ENCODE results near the gene KIAA1217. TPM values are rescaled to one million over a fixed set of nuclear protein-coding genes. Genes with fewer than 3 reads are reported as not detected.

Gene KIAA1217
- total and polyA plus RNA-seq, 9 of the 15 experiments (the other 6 are each of a cell fraction or from before 2014, with no cell fraction given) = 0.04 TPM; not detected in 8

DNA sequence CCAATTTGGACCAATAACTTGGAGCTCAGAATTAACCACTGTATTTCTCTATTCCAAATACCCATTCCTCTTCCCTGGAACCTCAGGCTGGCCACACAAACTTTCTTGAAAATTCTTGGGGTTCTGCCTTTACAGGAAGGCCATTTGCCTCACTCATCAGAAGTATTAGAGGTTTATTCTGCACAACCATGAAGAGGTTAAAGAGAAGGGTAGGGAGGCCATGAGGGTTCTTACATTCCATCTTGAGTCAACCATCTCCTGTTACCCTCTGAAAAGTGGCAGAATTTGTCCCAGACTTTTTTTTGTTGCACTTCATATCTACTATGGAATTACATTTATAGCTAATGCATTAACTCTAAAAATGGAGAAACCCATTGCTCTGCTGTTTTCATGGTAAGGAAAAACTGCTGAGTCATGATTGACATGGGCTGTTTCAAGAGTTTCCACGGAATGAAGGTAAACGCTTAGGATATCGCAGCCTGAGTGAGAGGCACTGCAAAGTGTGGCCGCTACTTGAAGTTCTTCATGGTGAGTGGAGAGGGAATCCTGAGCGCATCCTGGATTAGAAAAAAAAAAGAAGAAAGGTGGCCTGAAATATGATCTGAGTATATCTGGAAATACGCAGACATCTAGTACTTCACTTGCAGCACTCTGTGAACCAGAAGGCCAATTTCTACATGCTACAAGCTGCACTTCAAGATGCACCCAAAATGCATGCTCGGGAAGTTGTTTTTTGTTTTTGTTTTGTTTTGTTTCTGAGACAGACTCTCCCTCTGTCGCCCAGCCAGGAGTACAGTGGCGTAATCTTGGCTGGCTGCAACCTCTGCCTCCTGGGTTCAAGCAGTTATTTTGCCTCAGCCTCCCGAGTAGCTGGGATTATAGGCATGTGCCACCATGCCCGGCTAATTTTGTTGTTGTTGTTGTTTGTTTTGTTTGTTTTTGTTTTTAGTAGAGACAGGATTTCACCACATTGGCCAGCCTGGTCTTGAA, 83.7 kb downstream of the KIAA1217 start (continued):
- TF ChIP-seq, protein P1, sequence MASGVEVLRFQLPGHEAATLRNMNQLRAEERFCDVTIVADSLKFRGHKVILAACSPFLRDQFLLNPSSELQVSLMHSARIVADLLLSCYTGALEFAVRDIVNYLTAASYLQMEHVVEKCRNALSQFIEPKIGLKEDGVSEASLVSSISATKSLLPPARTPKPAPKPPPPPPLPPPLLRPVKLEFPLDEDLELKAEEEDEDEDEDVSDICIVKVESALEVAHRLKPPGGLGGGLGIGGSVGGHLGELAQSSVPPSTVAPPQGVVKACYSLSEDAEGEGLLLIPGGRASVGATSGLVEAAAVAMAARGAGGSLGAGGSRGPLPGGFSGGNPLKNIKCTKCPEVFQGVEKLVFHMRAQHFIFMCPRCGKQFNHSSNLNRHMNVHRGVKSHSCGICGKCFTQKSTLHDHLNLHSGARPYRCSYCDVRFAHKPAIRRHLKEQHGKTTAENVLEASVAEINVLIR (CRISPR knock-in tag; IDR thresholded peaks at IDR 0.05) = no peak
- TF ChIP-seq MAFG (tag; conservative IDR thresholded peaks at IDR 0.05) (peak; percentile 97), NFE2L1 (tag; IDR thresholded peaks at IDR 0.05; ENCODE audit: borderline replicate concordance, low read depth) (peak; percentile 86), ZNF316 (IDR thresholded peaks at IDR 0.05) (peak; percentile 96), CBX3 (IDR thresholded peaks at IDR 0.05; ENCODE audit: borderline replicate concordance in 1 of 2, low read length in 2 of 2) (no peak), MIER1 (IDR thresholded peaks at IDR 0.05; ENCODE audit: low read depth) (peak; percentile 79; the same call in 1 of the 2 replicates), ZNF766 (CRISPR knock-in tag; conservative IDR thresholded peaks at IDR 0.05) (peak; percentile 96), ZNF445 (CRISPR knock-in tag; IDR thresholded peaks at IDR 0.05; ENCODE audit: low read depth) (no peak), C11orf30 (IDR thresholded peaks at IDR 0.05; ENCODE audit: low read depth) (peak; percentile 88), MAFK (IDR thresholded peaks at IDR 0.05; ENCODE audit: low read length) (peak; percentile 95), U2AF2 (optimal IDR thresholded peaks at IDR 0.05; ENCODE audit: low read depth, low read length) (no peak)
- TF ChIP-seq, protein P2, sequence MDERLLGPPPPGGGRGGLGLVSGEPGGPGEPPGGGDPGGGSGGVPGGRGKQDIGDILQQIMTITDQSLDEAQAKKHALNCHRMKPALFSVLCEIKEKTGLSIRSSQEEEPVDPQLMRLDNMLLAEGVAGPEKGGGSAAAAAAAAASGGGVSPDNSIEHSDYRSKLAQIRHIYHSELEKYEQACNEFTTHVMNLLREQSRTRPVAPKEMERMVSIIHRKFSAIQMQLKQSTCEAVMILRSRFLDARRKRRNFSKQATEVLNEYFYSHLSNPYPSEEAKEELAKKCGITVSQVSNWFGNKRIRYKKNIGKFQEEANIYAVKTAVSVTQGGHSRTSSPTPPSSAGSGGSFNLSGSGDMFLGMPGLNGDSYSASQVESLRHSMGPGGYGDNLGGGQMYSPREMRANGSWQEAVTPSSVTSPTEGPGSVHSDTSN (CRISPR knock-in tag; IDR thresholded peaks at IDR 0.05; ENCODE audit: low read depth) = 0 out of 2 replicates have a peak, but pooled peaks have one; percentile 36
- TF ChIP-seq, protein P2 (tag; conservative IDR thresholded peaks at IDR 0.05; ENCODE audit: low read depth) = peak; percentile 79
- TF ChIP-seq, protein P3, sequence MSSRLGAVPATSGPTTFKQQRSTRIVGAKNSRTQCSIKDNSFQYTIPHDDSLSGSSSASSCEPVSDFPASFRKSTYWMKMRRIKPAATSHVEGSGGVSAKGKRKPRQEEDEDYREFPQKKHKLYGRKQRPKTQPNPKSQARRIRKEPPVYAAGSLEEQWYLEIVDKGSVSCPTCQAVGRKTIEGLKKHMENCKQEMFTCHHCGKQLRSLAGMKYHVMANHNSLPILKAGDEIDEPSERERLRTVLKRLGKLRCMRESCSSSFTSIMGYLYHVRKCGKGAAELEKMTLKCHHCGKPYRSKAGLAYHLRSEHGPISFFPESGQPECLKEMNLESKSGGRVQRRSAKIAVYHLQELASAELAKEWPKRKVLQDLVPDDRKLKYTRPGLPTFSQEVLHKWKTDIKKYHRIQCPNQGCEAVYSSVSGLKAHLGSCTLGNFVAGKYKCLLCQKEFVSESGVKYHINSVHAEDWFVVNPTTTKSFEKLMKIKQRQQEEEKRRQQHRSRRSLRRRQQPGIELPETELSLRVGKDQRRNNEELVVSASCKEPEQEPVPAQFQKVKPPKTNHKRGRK (tag; IDR thresholded peaks at IDR 0.05) = no peak
- TF ChIP-seq, protein P4, sequence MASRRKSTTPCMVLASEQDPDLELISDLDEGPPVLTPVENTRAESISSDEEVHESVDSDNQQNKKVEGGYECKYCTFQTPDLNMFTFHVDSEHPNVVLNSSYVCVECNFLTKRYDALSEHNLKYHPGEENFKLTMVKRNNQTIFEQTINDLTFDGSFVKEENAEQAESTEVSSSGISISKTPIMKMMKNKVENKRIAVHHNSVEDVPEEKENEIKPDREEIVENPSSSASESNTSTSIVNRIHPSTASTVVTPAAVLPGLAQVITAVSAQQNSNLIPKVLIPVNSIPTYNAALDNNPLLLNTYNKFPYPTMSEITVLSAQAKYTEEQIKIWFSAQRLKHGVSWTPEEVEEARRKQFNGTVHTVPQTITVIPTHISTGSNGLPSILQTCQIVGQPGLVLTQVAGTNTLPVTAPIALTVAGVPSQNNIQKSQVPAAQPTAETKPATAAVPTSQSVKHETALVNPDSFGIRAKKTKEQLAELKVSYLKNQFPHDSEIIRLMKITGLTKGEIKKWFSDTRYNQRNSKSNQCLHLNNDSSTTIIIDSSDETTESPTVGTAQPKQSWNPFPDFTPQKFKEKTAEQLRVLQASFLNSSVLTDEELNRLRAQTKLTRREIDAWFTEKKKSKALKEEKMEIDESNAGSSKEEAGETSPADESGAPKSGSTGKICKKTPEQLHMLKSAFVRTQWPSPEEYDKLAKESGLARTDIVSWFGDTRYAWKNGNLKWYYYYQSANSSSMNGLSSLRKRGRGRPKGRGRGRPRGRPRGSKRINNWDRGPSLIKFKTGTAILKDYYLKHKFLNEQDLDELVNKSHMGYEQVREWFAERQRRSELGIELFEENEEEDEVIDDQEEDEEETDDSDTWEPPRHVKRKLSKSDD (conservative IDR thresholded peaks at IDR 0.05; ENCODE audit: low read length) = no peak
